NCI-H774 (cell line): ENCODE measurements around the gene NMNAT2.

ENCODE experiments used
- DNase-seq: peaks from one replicate; lab custom pipeline; 2025; lab: John Stamatoyannopoulos, UW

Gene NMNAT2

GRCh38 chr1:183310753-183311479, 107.3 kb downstream of the NMNAT2 start:
- no peak for DNase-seq

DNA sequence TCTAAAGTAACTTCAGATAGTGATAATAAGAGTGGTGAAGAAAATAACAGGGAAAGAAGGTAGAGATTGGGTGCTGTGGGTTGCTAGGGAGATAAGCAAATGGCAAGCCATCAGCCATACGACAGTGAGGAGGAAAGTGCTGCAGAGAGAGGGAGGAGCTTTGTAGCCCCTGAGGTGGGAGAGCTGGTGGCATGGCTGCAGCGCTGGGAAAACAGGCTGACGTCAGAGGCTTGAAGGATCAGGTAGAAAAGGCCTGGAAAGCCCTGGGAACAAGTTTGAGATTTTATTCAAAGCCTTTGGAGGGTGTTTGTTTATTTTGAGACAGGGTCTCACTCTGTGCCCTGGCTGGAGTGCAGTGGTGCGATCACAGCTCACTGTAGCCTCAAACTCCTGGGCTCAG, 109.5 kb downstream of the NMNAT2 start:
- no peak for DNase-seq

GRCh38 chr1:183306317-183307042, 111.7 kb downstream of the NMNAT2 start:
- no peak for DNase-seq

GRCh38 chr1:183304440-183305107, 113.6 kb downstream of the NMNAT2 start:
- peak; percentile 62 for DNase-seq

DNA sequence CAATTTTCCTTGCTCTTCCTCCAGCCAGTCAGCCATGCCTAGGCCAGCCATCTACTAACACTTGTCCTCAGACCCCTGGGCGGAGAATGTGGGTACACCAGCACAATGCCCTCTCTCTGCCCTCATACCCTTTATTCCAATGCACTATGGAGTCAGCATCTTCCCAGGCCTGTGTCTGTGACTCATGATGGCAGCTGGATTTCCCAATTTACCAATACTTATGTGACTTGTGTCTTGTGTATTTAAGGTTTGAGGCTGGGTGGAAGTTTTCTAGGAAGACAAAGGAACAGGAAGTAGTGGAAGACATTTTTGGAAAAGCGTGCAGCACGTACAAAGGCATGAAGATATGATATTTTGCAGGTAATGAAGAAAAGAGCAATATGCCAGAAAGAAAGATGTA, 114.3 kb downstream of the NMNAT2 start:
- no peak for DNase-seq

GRCh38 chr1:183303323-183303645, 114.9 kb downstream of the NMNAT2 start:
- no peak for DNase-seq

GRCh38 chr1:183302452-183303322, 115.5 kb downstream of the NMNAT2 start:
- no peak for DNase-seq

DNA sequence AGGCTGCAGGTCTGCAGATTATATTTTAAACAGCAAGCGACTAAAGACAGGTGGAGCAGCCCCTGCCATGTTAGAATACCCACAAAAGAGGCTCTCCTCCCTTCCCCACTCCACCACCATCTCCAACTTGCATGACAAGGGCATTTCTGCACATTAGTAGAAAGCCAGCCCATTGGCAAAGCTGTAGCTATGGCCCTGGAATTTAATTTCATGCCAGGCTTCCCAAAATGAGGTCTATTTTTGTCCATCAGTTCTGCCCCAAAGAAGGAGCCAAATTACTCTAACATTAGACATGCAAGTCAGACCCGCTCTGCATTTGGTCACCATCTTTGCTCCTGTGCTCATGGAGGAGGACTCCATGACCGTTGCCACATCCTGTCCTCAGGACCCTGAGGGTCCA, 116.9 kb downstream of the NMNAT2 start:
- DNase-seq = no peak

DNA sequence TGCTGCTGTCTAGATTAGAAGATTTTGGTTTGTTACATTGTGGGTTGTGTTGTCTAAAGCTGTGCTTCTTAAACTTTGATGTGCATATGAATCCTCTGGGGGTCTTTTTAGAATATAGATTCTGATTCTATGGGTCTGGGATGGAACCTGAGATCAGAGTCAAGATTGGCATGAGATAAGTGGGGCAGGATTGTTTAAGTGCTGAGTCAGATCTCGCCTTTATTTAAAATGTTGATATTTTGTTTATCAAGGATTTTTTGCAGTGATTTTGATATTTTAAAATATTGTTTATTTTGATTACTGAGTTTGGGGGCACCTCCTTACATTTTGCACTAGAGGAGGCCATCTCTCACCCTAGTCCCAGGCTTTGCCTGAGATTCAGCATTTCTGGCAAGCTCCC, 117.4 kb downstream of the NMNAT2 start:
- DNase-seq = no peak

DNA sequence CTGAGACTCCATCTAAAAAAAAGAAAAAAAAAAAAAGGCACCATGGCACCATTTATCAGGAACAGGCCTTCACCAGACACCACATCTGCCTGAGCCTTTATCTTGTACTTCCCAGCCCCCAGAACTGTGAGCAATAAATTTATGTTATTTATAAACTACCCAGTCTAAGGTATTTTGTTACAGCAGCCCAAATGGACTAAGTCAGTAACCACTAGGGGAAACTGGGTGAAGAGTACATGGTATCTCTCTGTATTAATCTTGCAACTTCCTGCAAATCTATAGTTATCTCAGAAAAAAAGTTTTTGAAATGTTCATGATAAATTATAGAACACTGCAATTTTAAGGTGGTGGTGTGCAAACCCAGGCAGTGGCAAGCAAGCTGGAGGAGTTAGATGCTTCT, 117.8 kb downstream of the NMNAT2 start:
- DNase-seq = no peak

DNA sequence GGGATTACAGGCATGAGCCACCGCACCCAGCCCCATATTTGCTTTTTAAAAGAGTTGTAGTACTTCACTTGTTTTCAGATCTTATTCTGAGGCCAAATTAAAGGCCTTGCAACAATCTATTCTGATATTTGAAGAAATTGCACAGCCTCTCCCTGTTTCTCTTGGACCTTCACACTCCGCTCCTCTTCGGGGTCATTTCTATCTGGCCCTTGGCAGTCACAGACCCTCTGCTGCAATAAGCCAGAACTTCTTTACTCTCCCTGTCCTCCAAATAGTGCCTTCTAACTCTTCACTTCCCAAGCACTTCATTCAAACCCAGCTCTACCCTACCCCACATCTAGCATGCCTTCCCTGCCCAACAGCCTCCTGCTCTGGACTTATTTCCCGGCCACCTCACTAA, 121.4 kb downstream of the NMNAT2 start:
- no peak for DNase-seq

- no peak for DNase-seq
These were observed 122.7 kb downstream of the NMNAT2 start for GRCh38 chr1:183295521-183295920.

GRCh38 chr1:183293876-183294275, 124.3 kb downstream of the NMNAT2 start:
- DNase-seq = no peak

DNA sequence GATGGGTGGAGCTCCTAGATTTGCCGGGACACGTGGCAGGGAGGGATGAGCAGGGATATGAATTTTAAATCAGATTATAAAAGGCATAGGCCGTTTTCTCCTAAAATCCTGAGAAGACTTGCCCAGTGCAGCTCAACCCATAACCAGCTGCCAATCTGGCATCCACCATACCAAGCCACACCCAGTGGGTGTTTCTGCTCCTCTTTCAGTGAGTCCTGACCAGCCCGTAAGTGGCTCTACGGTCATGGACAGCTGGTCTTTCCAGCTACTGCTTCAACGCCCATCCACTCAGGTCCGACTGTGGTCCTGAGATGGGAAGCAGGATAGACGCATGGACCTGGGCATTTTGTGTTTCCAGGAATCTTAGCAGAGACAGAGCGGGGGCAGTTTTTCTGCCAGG, 124.9 kb downstream of the NMNAT2 start:
- no peak for DNase-seq

GRCh38 chr1:183291802-183292514, 126.2 kb downstream of the NMNAT2 start:
- no peak for DNase-seq

- DNase-seq = no peak
These were observed 126.9 kb downstream of the NMNAT2 start for GRCh38 chr1:183291216-183291762.

GRCh38 chr1:183290628-183291027, 127.6 kb downstream of the NMNAT2 start:
- DNase-seq = no peak

DNA sequence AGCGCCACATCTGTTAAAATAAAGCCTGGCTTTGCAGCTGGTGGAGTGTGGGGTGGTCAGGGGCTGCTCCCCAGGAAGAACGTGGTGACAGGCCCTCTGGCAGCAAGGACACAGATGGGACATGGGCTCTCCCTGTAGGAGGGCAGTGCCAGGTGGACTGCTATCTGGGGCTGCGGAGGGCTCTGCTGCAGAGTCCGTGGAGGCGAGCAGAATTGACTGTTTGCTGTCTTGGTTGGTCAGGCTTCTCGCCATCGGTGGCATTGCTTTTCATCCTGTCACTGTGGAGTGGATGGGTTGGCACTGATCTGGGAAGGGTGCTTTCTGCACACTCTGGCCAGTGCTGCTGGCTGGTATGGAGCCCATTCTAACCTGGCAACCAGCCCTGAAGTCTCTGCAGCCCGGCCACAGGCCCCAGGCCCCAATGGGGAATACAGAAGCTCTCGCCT, 129.1 kb downstream of the NMNAT2 start:
- DNase-seq = no peak

- DNase-seq = no peak
These were observed 129.6 kb downstream of the NMNAT2 start for GRCh38 chr1:183288583-183288982.

DNA sequence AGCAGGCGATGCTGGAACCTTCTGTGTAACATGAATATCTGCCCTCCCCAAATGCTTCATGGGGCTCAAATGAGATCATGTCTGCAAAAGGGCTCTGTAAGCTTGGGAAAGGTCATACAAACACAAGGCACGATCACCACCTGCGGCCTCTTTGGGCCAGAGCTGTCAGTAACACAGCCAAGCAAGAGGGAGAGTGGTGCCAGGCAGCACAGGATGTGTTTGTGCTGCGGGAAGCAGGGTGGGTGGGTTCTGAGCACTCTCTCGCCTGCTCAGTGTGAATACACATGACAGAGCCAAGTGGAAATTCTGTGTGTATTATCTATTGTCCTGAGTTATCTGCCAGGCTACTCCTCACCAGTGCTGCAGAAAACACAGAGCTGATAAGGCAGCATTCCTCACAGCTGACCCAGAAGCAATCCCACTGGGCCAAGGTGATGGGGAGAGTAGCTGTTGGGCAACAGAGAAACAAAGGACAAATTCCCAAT, 130.9 kb downstream of the NMNAT2 start:
- no peak for DNase-seq

- no peak for DNase-seq
These were observed 132.4 kb downstream of the NMNAT2 start for GRCh38 chr1:183285746-183286145.
